ENCODE data around the gene METAP1.
"Not testable (repeated sequence)": the region's sequence is repeated elsewhere in the genome, so short reads cannot be mapped to it uniquely, and the experiment has no call there.

The METAP1 gene

DNA sequence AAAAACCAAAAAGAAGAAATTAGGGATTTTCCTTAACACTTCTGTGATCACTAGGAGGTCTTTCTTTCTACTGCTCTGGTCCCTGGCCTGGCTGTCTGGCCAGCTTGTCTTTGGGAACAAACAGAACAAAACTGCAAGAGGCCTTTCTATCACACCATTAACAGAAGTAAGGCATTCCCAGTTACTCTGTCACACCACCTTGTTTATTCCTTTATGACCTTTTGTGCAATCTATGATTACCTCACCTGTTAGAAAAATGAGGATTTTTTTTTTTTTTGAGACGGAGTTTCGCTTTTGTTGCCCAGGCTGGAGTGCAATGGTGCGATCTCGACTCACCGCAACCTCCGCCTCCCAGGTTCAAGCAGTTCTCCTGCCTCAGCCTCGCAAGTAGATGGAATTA is 3.0 kb downstream of the METAP1 start:
- no peak for DNase-seq

DNA sequence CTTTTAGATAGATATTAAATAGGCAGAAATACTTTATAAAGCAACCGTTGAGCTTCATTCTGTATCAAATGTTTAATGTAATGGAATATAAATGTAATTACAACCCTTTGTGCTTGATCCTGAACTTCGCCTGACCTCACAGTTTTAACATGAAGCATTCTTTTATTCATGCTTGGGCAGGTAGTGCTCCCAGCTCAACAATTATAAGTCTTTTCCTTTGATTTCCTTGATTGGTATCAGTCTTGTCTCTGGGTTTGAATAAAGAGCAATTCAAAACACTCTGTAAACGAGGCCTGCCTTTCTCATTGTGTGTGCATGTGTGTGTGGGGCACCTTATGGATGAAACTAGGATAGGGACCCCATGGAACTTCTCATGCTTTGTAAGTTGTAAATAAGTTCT is 6.8 kb downstream of the METAP1 start:
- no peak for DNase-seq

DNA sequence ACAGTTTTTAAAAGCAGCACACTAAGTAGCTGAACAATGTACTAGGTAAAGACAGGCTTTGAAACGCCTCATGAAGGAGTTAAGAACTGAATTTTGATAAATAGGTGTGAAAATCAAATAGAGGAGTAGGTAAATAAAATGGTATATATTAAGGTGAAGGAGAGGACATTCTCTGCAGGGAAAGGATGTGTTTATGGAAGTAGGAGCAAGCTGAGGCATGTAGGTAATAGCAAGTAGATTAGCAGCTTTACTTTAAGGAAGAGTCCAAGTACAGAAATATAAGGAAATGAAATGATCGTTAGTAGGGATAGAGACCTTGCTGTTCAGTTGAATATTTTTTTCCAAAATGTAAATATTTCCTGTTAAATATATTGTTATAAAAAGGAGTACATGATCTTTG is 12.5 kb downstream of the METAP1 start:
- no peak for DNase-seq

DNA sequence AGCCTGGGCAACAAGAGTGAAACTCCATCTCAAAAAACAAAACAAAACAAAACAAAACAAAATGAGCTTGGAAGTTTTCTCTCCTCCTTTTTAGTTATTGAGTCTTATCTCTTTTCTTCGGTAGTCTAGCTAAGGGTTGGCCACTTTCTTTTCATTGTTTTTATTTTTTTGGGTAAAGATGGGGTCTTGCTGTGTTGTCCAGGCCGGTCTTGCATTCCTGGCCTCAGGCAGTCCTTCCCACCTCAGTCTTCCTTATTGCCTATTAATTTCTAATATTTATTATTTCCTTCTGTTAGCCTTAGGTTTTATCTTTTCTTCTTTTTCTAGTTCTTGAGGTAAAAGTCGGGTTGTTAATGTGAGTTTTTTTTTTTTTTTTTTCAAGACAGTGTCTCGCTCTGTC is 16.4 kb downstream of the METAP1 start:
- DNase-seq = no peak

DNA sequence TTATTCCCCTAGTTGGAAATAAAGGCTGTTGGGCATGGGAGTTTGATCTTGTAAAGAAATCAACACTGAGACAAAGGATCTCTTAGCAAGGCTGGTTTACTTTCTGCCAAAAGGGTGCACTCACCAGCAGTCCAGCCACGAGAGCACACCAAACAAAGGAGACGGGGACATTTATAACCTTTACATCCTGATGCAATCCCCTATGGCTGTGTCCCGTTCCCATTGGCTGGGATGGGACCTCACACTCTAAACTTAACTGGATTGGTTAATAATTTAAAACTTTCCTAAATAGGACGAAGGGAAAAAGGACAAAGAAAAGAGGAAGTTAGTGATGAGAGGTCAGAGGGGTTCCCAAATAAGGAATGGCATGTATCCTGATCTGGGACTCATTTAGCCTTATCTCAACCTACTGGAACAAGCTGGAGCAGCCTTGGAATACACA is 17.9 kb downstream of the METAP1 start:
- no peak for DNase-seq

DNA sequence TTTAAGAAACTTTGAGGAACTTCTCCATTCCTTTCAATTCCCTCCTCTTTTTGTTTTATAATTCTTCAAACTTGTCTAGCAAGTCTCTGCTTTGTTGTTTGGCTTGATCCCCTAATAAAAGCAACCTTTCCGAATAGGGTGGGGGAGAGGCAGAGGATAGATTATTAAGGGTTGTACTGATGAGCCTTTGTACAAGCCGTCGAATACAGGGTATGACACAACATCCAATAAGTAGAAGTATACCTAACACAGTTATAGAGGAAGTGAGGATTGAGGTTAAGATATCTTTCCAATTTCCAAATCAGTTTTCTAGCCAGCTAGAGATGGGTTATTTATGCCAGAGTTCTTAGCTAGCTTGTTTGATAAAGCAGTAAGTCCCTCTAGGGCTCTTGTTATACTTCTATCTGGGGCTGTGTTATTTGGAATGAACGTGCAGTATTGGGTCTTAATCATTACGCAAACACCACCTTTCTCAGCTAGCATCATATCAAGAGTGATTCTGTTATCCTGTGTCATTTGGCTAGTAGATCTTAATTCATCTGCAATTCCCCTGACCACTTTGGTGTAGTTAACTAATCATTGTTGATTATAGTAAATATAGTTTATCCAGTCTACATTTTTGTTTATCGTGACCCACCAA is 18.5 kb downstream of the METAP1 start:
- no peak for DNase-seq

DNA sequence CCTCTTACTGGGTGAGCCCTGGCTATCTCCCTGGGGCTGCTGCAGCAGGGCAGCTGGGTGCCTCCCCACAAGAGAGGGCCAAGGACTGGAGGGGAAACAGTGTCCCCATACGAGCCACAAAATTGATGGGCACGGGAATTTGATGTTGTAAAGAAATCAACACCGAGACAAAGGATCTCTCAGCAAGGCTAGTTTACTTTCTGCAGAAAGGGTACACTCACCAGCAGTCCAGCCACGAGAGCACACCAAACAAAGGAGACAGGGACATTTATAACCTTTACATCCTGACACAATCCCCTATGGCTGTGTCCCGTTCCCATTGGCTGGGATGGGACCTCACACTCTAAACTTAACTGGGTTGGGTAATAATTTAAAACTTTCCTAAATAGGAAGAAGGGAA is 25.9 kb downstream of the METAP1 start:
- no peak for DNase-seq

DNA sequence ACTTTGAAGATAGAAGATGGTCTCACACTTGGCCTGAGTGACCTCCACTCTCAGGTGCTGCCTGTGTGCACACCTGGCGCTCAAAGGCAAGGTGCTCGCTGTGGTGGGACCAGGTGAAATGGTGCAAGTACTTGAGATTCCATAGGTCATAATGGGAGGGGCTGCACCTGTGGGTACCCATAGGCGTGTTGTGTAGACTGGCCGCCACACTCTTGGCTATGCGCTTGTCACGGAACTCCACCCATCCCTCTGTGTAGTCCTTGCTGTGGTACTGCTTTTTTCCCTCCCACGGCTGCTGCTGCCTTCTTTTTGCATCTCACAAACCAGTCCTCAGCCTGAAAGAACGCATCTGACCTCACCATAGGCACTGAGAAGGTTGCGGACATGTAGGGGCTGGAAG is 27.0 kb downstream of the METAP1 start:
- DNase-seq = no peak

DNA sequence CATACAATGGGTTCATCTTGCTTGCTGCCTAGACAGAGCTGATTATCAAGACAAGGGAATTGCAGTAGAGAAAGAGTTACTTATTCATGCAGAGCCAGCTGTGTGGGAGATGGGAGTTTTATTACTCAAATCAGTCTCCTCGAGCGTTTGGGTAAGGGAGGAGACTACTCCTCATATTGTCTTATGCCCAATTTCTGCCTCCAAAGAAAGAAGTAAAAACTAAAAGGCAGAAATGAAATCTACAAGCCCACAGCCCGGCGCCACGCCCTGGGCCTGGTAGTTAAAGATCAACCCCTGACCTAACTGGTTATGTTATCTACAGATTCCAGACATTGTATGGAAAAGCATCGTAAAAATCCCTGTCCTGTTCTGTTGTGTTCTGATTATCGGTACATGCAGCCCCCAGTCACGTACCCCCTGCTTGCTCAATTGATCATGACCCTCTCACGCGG is 28.3 kb downstream of the METAP1 start:
- not testable (repeated sequence) for DNase-seq

DNA sequence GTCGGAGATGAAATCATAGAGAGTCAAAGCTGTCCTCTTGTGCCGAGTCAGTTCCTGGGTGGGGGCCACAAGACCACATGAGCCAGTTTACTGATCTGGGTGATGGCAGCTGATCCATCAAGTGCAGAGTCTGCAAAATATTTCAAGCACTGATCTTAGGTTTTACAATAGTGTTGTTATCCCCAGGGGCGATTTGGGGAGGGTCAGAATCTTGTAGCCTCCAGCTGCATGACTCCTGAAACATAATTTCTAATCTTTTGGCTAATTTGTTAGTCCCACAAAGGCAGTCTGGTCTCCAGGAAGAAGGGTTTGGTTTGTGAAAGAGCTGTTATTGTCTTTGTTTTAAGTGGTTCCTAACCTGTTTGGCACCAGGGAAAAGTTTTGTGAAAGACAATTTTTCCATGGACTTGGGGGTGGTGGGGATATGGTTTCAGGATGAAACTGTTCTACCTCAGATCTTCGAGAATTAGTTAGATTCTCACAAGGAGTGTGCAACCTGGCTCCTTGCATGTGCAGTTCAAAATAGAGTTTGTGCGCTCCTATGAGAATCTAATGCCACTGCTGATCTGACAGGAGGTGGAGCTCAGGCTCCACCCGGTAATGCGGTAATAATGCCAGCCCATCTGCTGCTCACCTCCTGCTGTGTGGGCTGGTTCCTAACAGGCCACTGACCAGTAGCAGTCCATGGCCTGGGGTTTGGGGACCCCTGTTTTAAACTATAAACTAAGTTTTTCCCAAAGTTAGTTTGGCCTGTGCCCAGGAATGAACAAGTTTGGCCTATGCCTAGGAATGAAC is 29.2 kb downstream of the METAP1 start:
- DNase-seq = no peak

DNA sequence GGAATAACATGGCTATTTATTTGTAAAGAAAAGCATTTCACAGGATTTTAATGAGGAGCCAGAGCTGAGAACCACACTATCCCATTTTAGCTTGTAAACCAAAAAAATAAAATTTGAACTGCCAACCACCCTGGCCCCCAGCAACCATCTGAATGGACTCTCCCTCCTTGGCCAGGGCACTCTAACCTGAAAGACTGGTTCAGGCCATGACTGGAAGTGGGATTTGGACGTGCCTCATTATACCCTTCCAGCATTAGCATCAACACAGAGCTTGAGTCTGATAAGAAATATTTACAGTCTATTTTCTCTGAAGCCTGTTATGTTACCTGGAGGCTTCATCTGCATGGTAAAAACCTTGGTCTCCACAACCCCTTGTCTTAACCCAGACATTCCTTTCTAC is 30.0 kb downstream of the METAP1 start:
- no peak for DNase-seq

DNA sequence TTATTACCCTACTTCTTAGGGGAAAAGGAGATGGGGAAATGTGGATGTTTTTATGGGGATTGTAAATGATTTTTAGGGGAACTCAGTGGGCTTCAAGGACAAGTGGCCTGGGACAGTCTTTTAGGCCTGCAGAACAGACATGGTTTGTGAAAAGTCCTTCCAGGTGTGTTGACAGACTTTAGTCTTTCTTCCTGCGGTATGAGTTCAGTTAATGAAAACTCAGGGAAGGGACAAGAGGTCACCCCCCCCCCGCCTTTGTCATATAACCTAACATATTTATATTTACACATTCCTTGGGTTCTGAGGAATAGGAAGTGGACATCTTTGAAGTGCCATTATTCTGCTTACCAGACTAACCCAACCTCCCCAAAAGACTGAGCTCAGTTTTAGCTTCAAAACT is 31.8 kb downstream of the METAP1 start:
- no peak for DNase-seq

DNA sequence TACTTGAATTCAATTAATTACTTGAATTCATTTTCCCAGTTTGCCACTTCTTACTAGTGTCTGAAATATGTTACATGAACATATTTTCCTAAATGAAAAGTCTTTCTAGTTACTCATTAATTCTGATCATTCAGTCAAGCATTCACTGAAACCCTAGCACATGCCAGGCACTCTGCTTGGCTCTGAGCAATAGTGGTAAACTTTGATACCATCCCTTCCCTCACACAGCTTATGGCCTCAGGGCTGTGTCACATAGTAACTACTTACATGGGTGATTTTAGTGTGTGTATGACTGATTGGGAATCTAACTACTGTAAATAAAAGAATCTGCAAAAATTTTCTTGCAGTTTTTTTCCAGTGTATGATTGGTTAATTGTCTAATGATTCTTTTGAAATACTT is 32.7 kb downstream of the METAP1 start:
- DNase-seq = no peak

DNA sequence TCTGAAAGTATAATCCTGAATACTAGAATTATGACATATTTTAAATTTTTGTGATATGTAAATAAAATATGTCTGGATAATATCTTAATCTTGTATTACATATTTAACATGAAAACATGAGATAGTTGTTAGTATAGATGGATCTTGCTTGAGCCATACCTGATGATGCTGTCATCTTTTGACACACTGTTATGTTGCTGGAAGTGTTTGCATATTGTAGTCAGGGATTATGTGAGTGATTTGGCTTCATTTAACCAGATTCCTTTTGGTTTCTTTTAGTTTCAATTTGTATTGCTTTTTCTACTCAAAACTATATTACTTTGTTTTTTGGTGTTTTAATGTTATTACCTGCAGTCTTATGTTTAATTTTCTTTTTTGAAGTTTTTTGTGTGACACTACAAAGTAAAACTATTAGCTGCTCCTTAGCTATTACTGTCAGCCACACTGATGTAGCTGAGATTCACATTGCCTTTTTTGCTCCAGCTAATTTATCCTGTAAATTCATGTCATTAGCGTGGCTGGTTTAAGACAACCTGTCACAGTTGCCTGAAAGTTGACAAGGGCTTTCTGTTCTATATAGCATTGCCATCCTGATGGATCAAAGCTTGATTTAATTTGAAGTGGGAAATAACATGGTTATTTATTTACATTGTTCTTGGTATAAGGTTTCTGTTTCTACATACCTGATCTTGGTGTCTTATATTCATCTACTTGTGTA is 33.7 kb downstream of the METAP1 start:
- no peak for DNase-seq

DNA sequence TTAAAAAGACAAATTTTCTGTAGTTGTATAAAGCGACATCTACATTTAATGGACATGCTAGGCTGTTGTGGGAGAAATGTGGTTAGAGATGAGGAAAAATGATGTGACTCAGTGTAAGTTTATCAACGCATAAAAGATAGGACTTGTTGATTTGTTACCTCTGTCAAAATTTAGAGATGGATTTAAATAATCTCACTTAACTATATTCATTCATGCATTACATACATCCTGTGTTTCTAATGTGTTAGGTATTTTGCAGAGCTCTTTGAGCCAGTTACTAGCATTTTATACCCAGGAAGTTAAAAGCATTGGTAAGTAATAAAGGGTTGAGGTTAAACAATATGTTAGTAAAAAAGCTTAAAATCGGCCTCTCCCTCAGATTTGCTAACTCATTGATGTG is 34.3 kb downstream of the METAP1 start:
- DNase-seq = no peak

DNA sequence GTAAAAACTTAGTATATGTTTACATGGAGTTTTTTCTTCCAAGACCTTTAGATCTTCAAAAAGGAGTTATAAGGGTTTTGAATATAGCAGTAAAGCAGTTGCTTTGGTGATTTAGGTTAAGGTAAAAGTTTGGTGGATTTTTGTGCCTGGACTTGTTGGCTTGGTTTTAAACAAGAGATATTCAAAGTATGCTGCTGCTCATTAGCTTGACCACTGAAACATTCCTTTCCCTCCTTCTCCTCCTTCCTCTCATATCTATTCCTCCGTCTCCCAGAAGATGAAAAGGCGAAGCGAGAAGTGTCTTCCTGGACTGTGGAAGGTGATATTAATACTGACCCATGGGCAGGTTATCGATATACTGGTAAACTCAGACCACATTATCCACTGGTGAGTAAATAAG is 38.4 kb downstream of the METAP1 start:
- no peak for DNase-seq

DNA sequence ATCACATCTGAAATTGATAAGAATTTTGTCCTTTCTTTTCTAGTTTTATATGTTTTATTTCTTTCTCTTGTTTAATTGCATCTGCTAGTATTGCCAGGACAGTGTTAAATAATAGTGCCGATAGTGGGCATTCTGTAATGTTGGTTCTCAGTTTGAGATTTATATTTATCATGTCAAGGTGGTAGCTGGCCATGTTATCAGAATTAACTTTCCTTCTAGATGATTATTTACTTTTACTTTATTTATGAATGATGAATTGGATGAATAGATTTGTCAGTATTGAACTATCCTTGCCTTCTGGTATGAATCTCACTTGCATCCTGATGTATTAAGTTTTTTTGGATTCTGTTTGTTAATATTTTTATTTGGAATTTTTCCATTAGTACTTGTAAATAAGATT is 42.7 kb downstream of the METAP1 start:
- DNase-seq = no peak

DNA sequence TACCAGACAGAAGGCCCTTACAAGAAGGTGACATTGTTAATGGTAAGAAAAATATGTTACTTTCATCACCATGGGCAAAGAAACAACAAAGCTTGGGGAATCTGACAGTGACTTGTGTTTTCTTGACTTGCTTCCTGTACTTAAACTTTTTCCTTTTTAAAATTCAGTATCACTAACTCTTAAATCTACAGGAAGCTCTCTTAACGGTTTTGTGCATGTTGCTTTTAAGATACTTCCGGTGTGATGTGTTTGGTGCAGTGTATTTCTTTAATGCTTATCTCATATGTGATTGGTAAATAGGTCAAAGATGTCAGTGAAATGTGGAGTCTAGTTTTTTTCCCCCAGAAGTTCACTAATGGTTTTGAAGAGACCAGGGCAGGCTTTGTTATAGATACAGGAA is 47.8 kb downstream of the METAP1 start:
- DNase-seq = no peak

DNA sequence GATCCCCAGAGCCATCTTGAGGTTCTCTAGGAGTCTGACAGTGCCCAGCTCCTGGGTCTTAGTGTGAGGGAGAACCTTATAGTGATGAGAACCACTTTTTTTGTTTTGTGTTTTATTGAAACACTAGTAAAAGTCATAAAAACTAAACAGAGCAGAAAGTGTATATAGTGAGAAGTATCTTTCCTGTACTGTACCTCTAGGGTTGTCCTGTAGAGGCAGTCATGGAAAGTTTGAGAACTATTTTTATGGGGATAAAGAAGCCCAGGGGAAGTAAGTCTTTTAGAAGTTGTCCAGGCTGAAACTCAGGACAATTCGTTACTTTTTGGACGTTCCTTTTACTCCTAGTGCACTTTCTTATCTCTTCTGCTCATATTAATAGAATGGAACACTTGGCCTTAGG is 52.2 kb downstream of the METAP1 start:
- no peak for DNase-seq

DNA sequence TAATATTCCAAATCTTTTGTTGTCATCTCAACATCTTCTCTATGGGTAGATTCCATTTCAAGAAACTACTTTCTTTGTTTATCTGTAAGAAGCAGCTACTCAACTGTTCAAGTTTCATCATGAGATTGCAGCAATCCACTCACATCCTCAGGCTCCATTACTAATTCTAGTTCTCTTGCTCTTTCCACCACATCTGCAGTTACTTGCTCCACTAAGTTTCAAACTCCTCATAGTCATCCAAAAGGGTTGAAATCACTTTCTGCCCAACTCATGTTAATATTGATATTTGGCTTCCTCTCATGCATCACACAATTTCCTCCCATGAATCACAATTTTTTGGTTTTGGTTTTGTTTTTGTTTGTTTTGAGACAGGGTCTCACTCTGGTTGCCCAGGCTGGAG is 57.4 kb downstream of the METAP1 start:
- DNase-seq = no peak

DNA sequence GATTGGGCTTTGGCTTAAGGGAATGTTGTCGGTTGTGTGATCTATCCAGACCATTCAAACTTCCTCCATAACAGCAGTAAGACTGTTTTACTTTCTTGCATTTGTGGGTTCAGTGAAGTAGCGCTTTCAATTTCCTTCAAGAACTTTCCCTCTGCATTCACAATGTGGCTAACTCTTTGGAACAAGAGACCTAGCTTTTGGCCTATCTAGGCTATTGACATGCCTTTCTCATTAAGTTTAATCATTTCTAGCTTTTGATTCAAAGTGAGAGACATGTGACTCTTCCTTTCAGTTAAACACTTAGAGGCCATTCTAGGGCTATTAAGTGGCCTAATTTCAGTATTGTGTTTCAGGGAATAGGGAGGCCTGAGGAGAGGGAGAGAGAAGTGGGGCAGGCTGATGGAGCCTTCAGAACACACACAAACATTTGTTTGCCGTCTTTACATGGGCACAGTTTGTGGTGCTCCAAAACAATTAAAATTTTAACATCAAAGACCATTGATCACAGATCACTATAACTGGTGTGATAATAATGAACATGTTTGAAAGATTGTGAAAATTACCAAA is 59.0 kb downstream of the METAP1 start:
- DNase-seq = no peak

DNA sequence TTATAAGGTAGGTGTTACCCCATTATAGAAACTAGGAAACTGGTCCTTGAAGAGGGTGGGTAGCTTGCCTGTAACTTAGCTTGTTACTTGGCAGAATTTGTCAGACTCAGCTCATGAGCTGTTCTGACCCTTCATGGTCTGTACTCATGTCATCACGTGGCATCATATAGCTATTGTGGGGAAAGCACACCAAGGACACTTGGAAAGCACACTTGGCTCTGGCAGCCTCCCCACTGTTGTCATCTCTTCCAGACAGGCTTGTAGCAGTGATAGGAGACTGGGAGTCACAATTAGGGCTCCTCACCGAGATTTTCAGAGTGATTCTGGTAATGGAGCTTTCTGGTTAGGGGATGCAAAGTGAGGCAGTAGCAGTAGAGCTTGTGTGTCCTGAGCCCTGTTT is 62.7 kb downstream of the METAP1 start:
- DNase-seq = no peak

DNA sequence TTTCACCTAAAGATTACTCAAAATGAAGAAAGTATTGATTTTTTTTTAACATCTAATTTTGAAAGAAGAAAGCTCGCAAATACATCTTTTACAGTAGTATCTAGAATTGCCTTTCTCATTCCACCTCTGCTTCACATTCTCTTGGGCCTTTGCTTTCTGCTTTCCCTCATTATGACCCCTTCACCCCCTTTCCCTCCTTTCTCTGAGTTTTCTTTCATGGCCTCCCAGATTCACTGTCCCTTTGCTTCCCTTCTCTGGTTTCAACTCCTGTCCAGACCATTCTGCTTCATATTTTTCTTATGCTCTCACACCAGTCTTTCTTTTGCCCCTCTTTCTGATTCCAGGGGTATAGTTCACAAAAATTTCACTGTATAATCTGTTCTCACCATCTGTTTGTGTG is 64.0 kb downstream of the METAP1 start:
- DNase-seq = no peak

Measured in NCI-H345 (cell line).